Measurements from ENCODE around the gene GOT2. TPM values are rescaled to one million over a fixed set of nuclear protein-coding genes. Genes with fewer than 3 reads are reported as not detected.
A peak's percentile ranks its signal among the peaks of the same experiment; 100 is the strongest.
"Not testable (repeated sequence)": the region's sequence is repeated elsewhere in the genome, so short reads cannot be mapped to it uniquely, and the experiment has no call there.

Gene GOT2
- total RNA-seq, 2 experiments from 2014 or later = 17.4 to 18.7 TPM

GRCh38 chr16:58741976-58742375 is 7.9 kb upstream of the GOT2 start:
- H3K4me1 Mint-ChIP-seq (ENCODE audit: low read depth) = peaks cover 2% of the 10 kb centered on the region
- no peaks in the 10 kb centered on the region for H3K36me3 ChIP-seq (ENCODE audit: insufficient read depth, low read length)
- CTCF ChIA-PET = no interaction called here

GRCh38 chr16:58741166-58741565 is 7.0 kb upstream of the GOT2 start:
- ChIA-PET POLR2A (no interaction called here), CTCF (interaction anchor here (1.0 kb wide), 1 partner anchor 15 kb away, joined by 5 read pairs; no protein-coding TSS in a partner anchor)
- H3K27ac Mint-ChIP-seq = no peak overlapping the region
- no peaks in the 10 kb centered on the region for H3K27me3 Mint-ChIP-seq
- no peaks in the 10 kb centered on the region for H3K36me3 ChIP-seq (ENCODE audit: insufficient read depth, low read length)
- no peaks in the 10 kb centered on the region for H3K27me3 ChIP-seq (ENCODE audit: control insufficient read depth in 1 of 2, insufficient read depth in 2 of 2, low read length in 2 of 2)
- no peaks in the 10 kb centered on the region for H3K9me3 Mint-ChIP-seq
- no peaks in the 10 kb centered on the region for H3K4me1 ChIP-seq (ENCODE audit: insufficient read depth, low read length)
- no peak overlapping the region for H3K27ac ChIP-seq (ENCODE audit: low read depth in 1 of 2, low read length in 2 of 2)
- H3K4me3 ChIP-seq (ENCODE audit: low read length) = no peak overlapping the region
- no peak overlapping the region for H3K4me3 Mint-ChIP-seq
- no peak for TF ChIP-seq CTCF (IDR thresholded peaks at IDR 0.05)
- intact Hi-C loops (cut with DNase I, micrococcal nuclease) = no loop called here
- H3K4me1 Mint-ChIP-seq (ENCODE audit: low read depth) = peaks cover 5% of the 10 kb centered on the region
- ATAC-seq (ENCODE audit: poor library complexity) = no peak
- H3K36me3 Mint-ChIP-seq (ENCODE audit: low read depth) = no peaks in the 10 kb centered on the region
- DNase-seq = no peak
- H3K9me3 ChIP-seq (ENCODE audit: control insufficient read depth in 1 of 2, insufficient read depth in 1 of 2, low read length in 2 of 2) = no peaks in the 10 kb centered on the region

More at GRCh38 chr16:58741976-58742375, 7.9 kb upstream of the GOT2 start:
- DNase-seq = no peak
- no peak overlapping the region for H3K4me3 Mint-ChIP-seq
- TF ChIP-seq CTCF (IDR thresholded peaks at IDR 0.05) = no peak
- Histone ChIP-seq H3K9me3 (ENCODE audit: control insufficient read depth in 1 of 2, insufficient read depth in 1 of 2, low read length in 2 of 2) (no peaks in the 10 kb centered on the region), H3K4me1 (ENCODE audit: insufficient read depth, low read length) (no peaks in the 10 kb centered on the region), H3K27ac (ENCODE audit: low read depth in 1 of 2, low read length in 2 of 2) (no peak overlapping the region), H3K27me3 (ENCODE audit: control insufficient read depth in 1 of 2, insufficient read depth in 2 of 2, low read length in 2 of 2) (no peaks in the 10 kb centered on the region), H3K4me3 (ENCODE audit: low read length) (no peak overlapping the region)
- H3K27ac Mint-ChIP-seq = no peak overlapping the region
- no peaks in the 10 kb centered on the region for H3K36me3 Mint-ChIP-seq (ENCODE audit: low read depth)
- no peaks in the 10 kb centered on the region for H3K9me3 Mint-ChIP-seq
- H3K27me3 Mint-ChIP-seq = no peaks in the 10 kb centered on the region
- intact Hi-C loops (cut with DNase I, micrococcal nuclease) = no loop called here
- no peak for ATAC-seq (ENCODE audit: poor library complexity)
- POLR2A ChIA-PET = no interaction called here

- Histone ChIP-seq H3K27me3 (ENCODE audit: control insufficient read depth in 1 of 2, insufficient read depth in 2 of 2, low read length in 2 of 2) (no peaks in the 10 kb centered on the region), H3K9me3 (ENCODE audit: control insufficient read depth in 1 of 2, insufficient read depth in 1 of 2, low read length in 2 of 2) (no peaks in the 10 kb centered on the region), H3K27ac (ENCODE audit: low read depth in 1 of 2, low read length in 2 of 2) (no peak overlapping the region), H3K4me3 (ENCODE audit: low read length) (no peak overlapping the region), H3K36me3 (ENCODE audit: insufficient read depth, low read length) (no peaks in the 10 kb centered on the region), H3K4me1 (ENCODE audit: insufficient read depth, low read length) (peaks cover 7% of the 10 kb centered on the region)
- H3K4me1 Mint-ChIP-seq (ENCODE audit: low read depth) = peaks cover 12% of the 10 kb centered on the region
- H3K4me3 Mint-ChIP-seq = no peak overlapping the region
- CTCF ChIA-PET = interaction anchor here (0.6 to 1.1 kb wide), 2 partner anchors 18 to 224 kb away, joined by 3 to 5 read pairs; no protein-coding TSS in a partner anchor
- H3K27ac Mint-ChIP-seq = no peak overlapping the region
- no peak for ATAC-seq (ENCODE audit: poor library complexity)
- no peaks in the 10 kb centered on the region for H3K36me3 Mint-ChIP-seq (ENCODE audit: low read depth)
- no peaks in the 10 kb centered on the region for H3K9me3 Mint-ChIP-seq
- H3K27me3 Mint-ChIP-seq = no peaks in the 10 kb centered on the region
- POLR2A ChIA-PET = no interaction called here
- no peak for TF ChIP-seq CTCF (IDR thresholded peaks at IDR 0.05)
- DNase-seq = no peak
- intact Hi-C loops (cut with DNase I, micrococcal nuclease) = no loop called here
These were observed 4.7 kb upstream of the GOT2 start for GRCh38 chr16:58738672-58739296.

- H3K4me1 ChIP-seq (ENCODE audit: insufficient read depth, low read length) = peaks cover 12% of the 10 kb centered on the region
- H3K36me3 ChIP-seq (ENCODE audit: insufficient read depth, low read length); H3K9me3 ChIP-seq (ENCODE audit: control insufficient read depth in 1 of 2, insufficient read depth in 1 of 2, low read length in 2 of 2); intact Hi-C loops (cut with DNase I, micrococcal nuclease); CTCF ChIA-PET; ATAC-seq (ENCODE audit: poor library complexity); DNase-seq; H3K27me3 ChIP-seq (ENCODE audit: control insufficient read depth in 1 of 2, insufficient read depth in 2 of 2, low read length in 2 of 2); POLR2A ChIA-PET; H3K36me3 Mint-ChIP-seq (ENCODE audit: low read depth); H3K4me3 ChIP-seq (ENCODE audit: low read length); H3K27ac ChIP-seq (ENCODE audit: low read depth in 1 of 2, low read length in 2 of 2); H3K27me3 Mint-ChIP-seq; H3K9me3 Mint-ChIP-seq: not testable (repeated sequence)
- H3K4me3 Mint-ChIP-seq = peak overlapping the region; percentile 80
- peak overlapping the region; percentile 22 for H3K27ac Mint-ChIP-seq
- H3K4me1 Mint-ChIP-seq (ENCODE audit: low read depth) = peaks cover 34% of the 10 kb centered on the region
These were observed 2.2 kb upstream of the GOT2 start for GRCh38 chr16:58736341-58736740.

All from CD4-positive, alpha-beta T cell (primary cell).